Endothelial cell of umbilical vein (primary cell): ENCODE results near the gene PASK. TPM values are rescaled to one million over a fixed set of nuclear protein-coding genes. Genes with fewer than 3 reads are reported as not detected.

Source experiments
- BruUV-seq: library from RNA; stranded (reverse); fragments of 400-500 nt; replicated peaks from 2 replicates; lab custom pipeline; 2021; lab: Mats Ljungman, UMichigan
- CTCF ChIA-PET: fragments of 300-600, 350-600 bp; sonication (Branson Sonifier 250); formaldehyde crosslinking; loops from one replicate; lab custom pipeline; 2021; ENCODE audit warnings: antibody characterized with exemption, inconsistent platforms; lab: Charles Lee
- POLR2A ChIA-PET: fragments of 300-600, 350-600 bp; sonication (Branson Sonifier 250); formaldehyde crosslinking; loops from one replicate; lab custom pipeline; 2021; ENCODE audit warnings: antibody characterized with exemption, inconsistent platforms; lab: Charles Lee
- DNase-seq: peaks from one replicate; pipeline ENCODE4 v3.0.0-alpha.2; 2011; ENCODE audit warnings: low read depth, low spot score
- FAIRE-seq: peaks from 2 replicates; lab custom pipeline; 2011; peaks lifted over from hg19 to GRCh38; lab: Jason Lieb, UNC
- H2AFZ ChIP-seq: 2 replicates; pipeline ENCODE4 v1.6.0; 2012; ENCODE audit warnings: low read depth, low read length, control low read depth, inconsistent platforms
- H3K27ac ChIP-seq: 2 replicates; pipeline ENCODE4 v1.5.1; 2011; ENCODE audit warnings: low read depth, mild to moderate bottlenecking, control low read depth, low read length, moderate library complexity; ENCODE audit not compliant: insufficient read depth
- H3K27me3 ChIP-seq, 2 experiments: 2 replicates each; pipeline versions ENCODE4 v1.6.0 to v1.6.1; 2011; ENCODE audit warnings: low read length in 2 of 2, mixed read lengths in 1 of 2; ENCODE audit not compliant: control insufficient read depth in 2 of 2, insufficient read depth in 2 of 2
- H3K36me3 ChIP-seq, 2 experiments: 2 replicates in 1 of 2; 3 replicates in 1 of 2; pipeline ENCODE4 v1.5.1; 2011; ENCODE audit warnings: low read length in 2 of 2, mild to moderate bottlenecking in 1 of 2, moderate library complexity in 1 of 2; ENCODE audit not compliant: control insufficient read depth in 2 of 2, insufficient read depth in 2 of 2; ENCODE audit errors: extremely low read depth in 1 of 2
- H3K4me1 ChIP-seq: 3 replicates; pipeline ENCODE4 v1.5.1; 2011; ENCODE audit warnings: mild to moderate bottlenecking, low read length; ENCODE audit not compliant: control insufficient read depth, insufficient read depth; ENCODE audit errors: extremely low read depth
- H3K4me2 ChIP-seq: 2 replicates; pipeline ENCODE4 v1.6.1; 2011; ENCODE audit warnings: low read length, control low read depth, mixed read lengths; ENCODE audit not compliant: insufficient read depth
- H3K4me3 ChIP-seq, 3 experiments: fragments of 200-600 bp in 1 of 3; sonication (generic), shearing (Covaris generic) in 1 of 3; replicated peaks in 1 of 3; 2 replicates each; pipeline ENCODE4 v1.5.1; 2011 to 2016; ENCODE audit warnings: control low read depth in 3 of 3, low read length in 3 of 3, mild to moderate bottlenecking in 2 of 3, inconsistent platforms in 1 of 3, low read depth in 1 of 3, moderate library complexity in 1 of 3; ENCODE audit not compliant: insufficient read depth in 1 of 3
- H3K79me2 ChIP-seq: 2 replicates; pipeline ENCODE4 v1.6.0; 2012; ENCODE audit warnings: low read length, inconsistent platforms; ENCODE audit not compliant: control insufficient read depth, insufficient read depth
- H3K9ac ChIP-seq: replicated peaks from 2 replicates; pipeline ENCODE3; 2011; ENCODE audit warnings: low read length, control low read depth; ENCODE audit not compliant: insufficient read depth; ENCODE audit errors: extremely low read depth
- H3K9me1 ChIP-seq: replicated peaks from 3 replicates; pipeline ENCODE4 v1.6.0; 2011; ENCODE audit warnings: mild to moderate bottlenecking, low read length; ENCODE audit not compliant: control insufficient read depth, insufficient read depth; ENCODE audit errors: extremely low read depth
- H3K9me3 ChIP-seq: replicated peaks from 2 replicates; pipeline ENCODE4 v1.5.1; 2012; ENCODE audit warnings: low read length, inconsistent platforms; ENCODE audit not compliant: control insufficient read depth, insufficient read depth
- H4K20me1 ChIP-seq: replicated peaks from 2 replicates; pipeline ENCODE3; 2011; ENCODE audit warnings: mild to moderate bottlenecking, low read length; ENCODE audit not compliant: control insufficient read depth, insufficient read depth; ENCODE audit errors: extremely low read depth
- EZH2 ChIP-seq: IDR thresholded peaks from 2 replicates; pipeline ENCODE4 v1.6.1; 2012; ENCODE audit warnings: borderline replicate concordance, low read depth, mild to moderate bottlenecking, moderate library complexity, low read length, inconsistent platforms; ENCODE audit not compliant: severe bottlenecking
- FOS ChIP-seq: IDR thresholded peaks from 2 replicates; pipeline ENCODE4 v1.6.1; 2011; ENCODE audit warnings: mild to moderate bottlenecking, low read length, moderate library complexity, borderline replicate concordance; ENCODE audit not compliant: insufficient read depth
- GATA2 ChIP-seq: IDR thresholded peaks from 2 replicates; pipeline ENCODE4 v1.7.0; 2011; ENCODE audit warnings: low read depth, mild to moderate bottlenecking, moderate library complexity, mixed read lengths, low read length; ENCODE audit not compliant: insufficient read length, insufficient read depth
- JUN ChIP-seq: IDR thresholded peaks from 2 replicates; pipeline ENCODE4 v1.6.1; 2011; ENCODE audit warnings: borderline replicate concordance, low read depth; ENCODE audit not compliant: insufficient read length, insufficient read depth
- MYC ChIP-seq: IDR thresholded peaks from one replicate; pipeline ENCODE4 v1.6.1; 2011; ENCODE audit warnings: mild to moderate bottlenecking, low read depth, low read length
- POLR2A ChIP-seq: IDR thresholded peaks from 2 replicates; pipeline ENCODE4 v1.6.1; 2012; ENCODE audit warnings: low read depth, mild to moderate bottlenecking, control low read depth, low read length
- POLR2AphosphoS5 ChIP-seq: IDR thresholded peaks from 2 replicates; pipeline ENCODE4 v1.6.1; 2012; ENCODE audit warnings: low read depth, mild to moderate bottlenecking, control low read depth, low read length, moderate library complexity; ENCODE audit not compliant: insufficient read depth
- dilution Hi-C: fragments of 300-500 bp; cut with MboI; formaldehyde crosslinking; loops from one replicate; pipeline ENCODE4 v1.15.0; 2019; ENCODE audit warnings: low sequenced_read_pairs; ENCODE audit not compliant: extremely low pct_ligation_motif_present
- intact Hi-C: fragments of 100-400 bp; cut with micrococcal nuclease; formaldehyde crosslinking; loops from one replicate; pipeline ENCODE4 v1.10.0; 2022
- polyA plus RNA-seq, 4 experiments: library from polyadenylated mRNA; depleted of rRNA in 3 of 4; stranded (reverse) in 3 of 4; unstranded in 1 of 4; fragments of >200 nt; gene quantifications; 2 replicates each; pipeline versions ENCODE4 v1.2.1 to v1.2.3, GENCODE V29; 2011 to 2012; ENCODE audit warnings: missing spikeins in 1 of 4
- total RNA-seq: library from RNA; stranded (reverse); gene quantifications from 2 replicates; pipeline ENCODE4 v1.2.3, GENCODE V29; 2021
- TF ChIP-seq, protein P1 (sequence below): IDR thresholded peaks from 2 replicates; pipeline ENCODE4 v1.6.1; 2011; ENCODE audit not compliant: insufficient read depth, insufficient read length
- TF ChIP-seq, protein P2 (sequence below), 2 donors: IDR thresholded peaks; 1 replicate in 1 of 2; 2 replicates in 1 of 2; pipeline ENCODE4 v1.5.1; 2011; ENCODE audit warnings: low read length in 2 of 2, mild to moderate bottlenecking in 2 of 2, moderate library complexity in 2 of 2, control low read depth in 1 of 2, inconsistent platforms in 1 of 2, low read depth in 1 of 2; ENCODE audit not compliant: insufficient read depth in 1 of 2; ENCODE audit errors: extremely low read depth in 1 of 2

The PASK gene
- total and polyA plus RNA-seq, 2 donors (not counting 3 experiments of a cell fraction or from before 2014, with no cell fraction given) = 5.7 to 17.3 TPM

DNA sequence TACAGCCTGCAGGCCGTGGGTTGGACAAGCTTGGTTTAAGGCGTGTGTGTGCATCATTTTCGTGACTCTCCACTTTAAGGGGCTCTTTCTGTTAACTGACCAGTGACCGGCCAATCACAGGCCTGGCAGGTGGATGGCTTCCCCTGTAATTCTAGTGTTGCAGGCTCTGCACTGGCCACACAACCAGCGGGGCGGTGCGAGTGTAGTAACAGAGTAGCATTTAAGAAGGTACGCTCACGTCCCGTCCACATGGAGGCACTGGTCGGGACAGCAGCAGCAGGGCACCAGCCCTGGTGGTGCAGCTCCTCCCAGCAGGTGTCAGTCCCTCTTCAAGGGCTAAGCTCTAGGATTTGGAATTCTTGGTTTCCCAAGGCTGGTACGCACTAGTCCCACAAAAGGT, 31.2 kb upstream of the PASK start:
- H4K20me1 ChIP-seq = no peaks in the 10 kb centered on the region
- peaks cover 4 to 7% of the 10 kb centered on the region in 2 experiments for H3K36me3 ChIP-seq
- H3K9me3 ChIP-seq = no peaks in the 10 kb centered on the region
- H3K4me3 ChIP-seq = no peak overlapping the region
- no peak overlapping the region for H3K27ac ChIP-seq
- DNase-seq (no peak), FAIRE-seq (no peak)
- TF ChIP-seq EZH2 = no peak
- TF ChIP-seq POLR2A = no peak
- TF ChIP-seq, protein P1, sequence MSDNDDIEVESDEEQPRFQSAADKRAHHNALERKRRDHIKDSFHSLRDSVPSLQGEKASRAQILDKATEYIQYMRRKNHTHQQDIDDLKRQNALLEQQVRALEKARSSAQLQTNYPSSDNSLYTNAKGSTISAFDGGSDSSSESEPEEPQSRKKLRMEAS = no peak
- TF ChIP-seq MYC = no peak
- no peak for TF ChIP-seq POLR2AphosphoS5
- no peak for TF ChIP-seq GATA2
- TF ChIP-seq, protein P2, sequence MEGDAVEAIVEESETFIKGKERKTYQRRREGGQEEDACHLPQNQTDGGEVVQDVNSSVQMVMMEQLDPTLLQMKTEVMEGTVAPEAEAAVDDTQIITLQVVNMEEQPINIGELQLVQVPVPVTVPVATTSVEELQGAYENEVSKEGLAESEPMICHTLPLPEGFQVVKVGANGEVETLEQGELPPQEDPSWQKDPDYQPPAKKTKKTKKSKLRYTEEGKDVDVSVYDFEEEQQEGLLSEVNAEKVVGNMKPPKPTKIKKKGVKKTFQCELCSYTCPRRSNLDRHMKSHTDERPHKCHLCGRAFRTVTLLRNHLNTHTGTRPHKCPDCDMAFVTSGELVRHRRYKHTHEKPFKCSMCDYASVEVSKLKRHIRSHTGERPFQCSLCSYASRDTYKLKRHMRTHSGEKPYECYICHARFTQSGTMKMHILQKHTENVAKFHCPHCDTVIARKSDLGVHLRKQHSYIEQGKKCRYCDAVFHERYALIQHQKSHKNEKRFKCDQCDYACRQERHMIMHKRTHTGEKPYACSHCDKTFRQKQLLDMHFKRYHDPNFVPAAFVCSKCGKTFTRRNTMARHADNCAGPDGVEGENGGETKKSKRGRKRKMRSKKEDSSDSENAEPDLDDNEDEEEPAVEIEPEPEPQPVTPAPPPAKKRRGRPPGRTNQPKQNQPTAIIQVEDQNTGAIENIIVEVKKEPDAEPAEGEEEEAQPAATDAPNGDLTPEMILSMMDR (IDR thresholded peaks at IDR 0.05; ENCODE audit: extremely low read depth in 1 of 2, insufficient read depth in 1 of 2, low read depth in 1 of 2, low read length in 2 of 2) = no peak
- no peak for TF ChIP-seq JUN
- no peak for TF ChIP-seq FOS
- H3K4me2 ChIP-seq = no peak overlapping the region
- no peak overlapping the region for H3K9ac ChIP-seq
- dilution Hi-C loops (no loop called here), intact Hi-C loops (no loop called here)
- H3K9me1 ChIP-seq = no peaks in the 10 kb centered on the region
- ChIA-PET POLR2A (interaction anchor here (0.6 to 0.7 kb wide), 2 partner anchors 50 to 215 kb away, joined by 3 to 6 read pairs; no protein-coding TSS in a partner anchor), CTCF (interaction anchor here (0.6 kb wide), 1 partner anchor 80 kb away, joined by 3 read pairs; no protein-coding TSS in a partner anchor)
- BruUV-seq = no TSS peak
- no peak overlapping the region for H2AFZ ChIP-seq
- H3K27me3 ChIP-seq = no peaks in the 10 kb centered on the region
- no peaks in the 10 kb centered on the region for H3K79me2 ChIP-seq
- no peaks in the 10 kb centered on the region for H3K4me1 ChIP-seq
